Osteocyte (in vitro differentiated cells): ENCODE results near the gene KDM2B. TPM values are rescaled to one million over a fixed set of nuclear protein-coding genes. Genes with fewer than 3 reads are reported as not detected.

Experiments
- DNase-seq: peaks from one replicate; pipeline ENCODE4 v3.0.0; 2021; ENCODE audit warnings: mixed read lengths; ENCODE audit not compliant: unreplicated experiment; ENCODE audit errors: extremely low spot score
- H3K27ac Mint-ChIP-seq: one replicate; pipeline ENCODE4 v1.8.0; 2021; ENCODE audit warnings: mild to moderate bottlenecking, mixed read lengths; ENCODE audit not compliant: unreplicated experiment
- H3K27me3 Mint-ChIP-seq: one replicate; pipeline ENCODE4 v1.8.0; 2021; ENCODE audit warnings: mixed read lengths; ENCODE audit not compliant: unreplicated experiment
- H3K36me3 Mint-ChIP-seq: one replicate; pipeline ENCODE4 v1.8.0; 2021; ENCODE audit warnings: mixed read lengths; ENCODE audit not compliant: unreplicated experiment
- H3K4me1 Mint-ChIP-seq: one replicate; pipeline ENCODE4 v1.8.0; 2021; ENCODE audit warnings: mixed read lengths; ENCODE audit not compliant: unreplicated experiment
- H3K4me3 Mint-ChIP-seq: one replicate; pipeline ENCODE4 v1.8.0; 2021; ENCODE audit warnings: mild to moderate bottlenecking, moderate library complexity, mixed read lengths; ENCODE audit not compliant: unreplicated experiment
- H3K9me3 Mint-ChIP-seq: one replicate; pipeline ENCODE4 v1.8.0; 2021; ENCODE audit warnings: mixed read lengths; ENCODE audit not compliant: unreplicated experiment
- CTCF ChIP-seq: fragments of 200-600 bp; sonication (generic); IDR thresholded peaks from 2 replicates; pipeline ENCODE4 v1.5.0; 2021; ENCODE audit warnings: antibody characterized with exemption, mild to moderate bottlenecking, moderate library complexity
- total RNA-seq: library from RNA; stranded (reverse); gene quantifications from 2 replicates; pipeline ENCODE4 v1.2.1, GENCODE V29; 2021

Gene KDM2B
- total RNA-seq, 1 donor from 2014 or later, result 31.9 TPM

GRCh38 chr12:121575051-121575450 is 5.8 kb downstream of the KDM2B start:
- Mint-ChIP-seq H3K4me3 (no peak overlapping the region), H3K27me3 (no peaks in the 10 kb centered on the region), H3K9me3 (no peaks in the 10 kb centered on the region), H3K27ac (no peak overlapping the region), H3K36me3 (peaks cover 22% of the 10 kb centered on the region), H3K4me1 (peaks cover 35% of the 10 kb centered on the region)
- TF ChIP-seq CTCF, result no peak
- DNase-seq, result no peak

GRCh38 chr12:121574025-121574424 is 6.8 kb downstream of the KDM2B start:
- DNase-seq, result no peak
- H3K27ac Mint-ChIP-seq, result peak overlapping the region; percentile 34
- no peak for TF ChIP-seq CTCF
- peaks cover 22% of the 10 kb centered on the region for H3K36me3 Mint-ChIP-seq
- no peak overlapping the region for H3K4me3 Mint-ChIP-seq
- no peaks in the 10 kb centered on the region for H3K27me3 Mint-ChIP-seq
- H3K9me3 Mint-ChIP-seq, result no peaks in the 10 kb centered on the region
- peaks cover 32% of the 10 kb centered on the region for H3K4me1 Mint-ChIP-seq

GRCh38 chr12:121571920-121572319 is 8.9 kb downstream of the KDM2B start:
- no peaks in the 10 kb centered on the region for H3K27me3 Mint-ChIP-seq
- DNase-seq, result no peak
- H3K9me3 Mint-ChIP-seq, result no peaks in the 10 kb centered on the region
- peaks cover 22% of the 10 kb centered on the region for H3K36me3 Mint-ChIP-seq
- no peak overlapping the region for H3K27ac Mint-ChIP-seq
- no peak overlapping the region for H3K4me3 Mint-ChIP-seq
- H3K4me1 Mint-ChIP-seq, result peaks cover 17% of the 10 kb centered on the region
- TF ChIP-seq CTCF, result no peak

DNA sequence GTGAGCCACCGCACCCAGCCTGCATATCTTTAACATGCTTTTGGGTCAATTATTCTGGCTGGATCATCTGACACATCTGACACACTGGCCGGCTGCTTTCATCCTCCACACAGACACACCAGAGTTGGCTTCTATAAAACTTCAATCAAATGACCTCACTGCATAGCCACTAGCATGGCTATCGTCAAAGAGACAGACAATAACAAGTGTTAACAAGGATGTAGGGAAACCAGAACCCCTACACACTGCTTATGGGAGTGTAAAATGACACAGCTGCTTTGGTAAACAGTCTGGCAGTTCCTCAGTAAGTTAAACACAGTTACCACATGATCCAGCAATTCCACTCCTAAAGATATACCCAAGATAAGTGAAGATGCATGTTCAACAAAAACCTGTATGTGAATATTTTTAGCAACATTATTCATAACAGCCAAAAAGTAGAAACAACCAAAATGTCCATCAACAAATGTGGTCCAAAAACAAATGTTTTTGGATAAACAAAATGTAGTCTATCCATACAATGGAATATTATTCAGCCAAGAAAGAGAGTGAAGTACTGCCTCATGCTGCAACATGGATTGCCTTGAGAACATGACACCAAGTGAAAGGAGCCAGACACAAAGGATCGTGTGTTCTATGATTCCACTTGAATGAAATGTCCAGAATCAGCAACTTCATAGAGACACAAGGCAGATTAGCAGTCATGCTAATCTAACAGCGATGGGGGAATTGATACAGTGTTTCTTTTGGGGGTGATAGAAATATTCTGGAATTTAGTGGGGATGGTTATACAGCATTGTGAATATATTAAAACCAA is 10.1 kb downstream of the KDM2B start:
- TF ChIP-seq CTCF, result no peak
- H3K4me3 Mint-ChIP-seq, result no peak overlapping the region
- H3K4me1 Mint-ChIP-seq, result peaks cover 4% of the 10 kb centered on the region
- DNase-seq, result no peak
- H3K36me3 Mint-ChIP-seq, result peaks cover 21% of the 10 kb centered on the region
- H3K9me3 Mint-ChIP-seq, result no peaks in the 10 kb centered on the region
- no peak overlapping the region for H3K27ac Mint-ChIP-seq
- no peaks in the 10 kb centered on the region for H3K27me3 Mint-ChIP-seq

GRCh38 chr12:121568971-121569751 is 11.7 kb downstream of the KDM2B start:
- DNase-seq, result no peak
- Mint-ChIP-seq H3K9me3 (no peaks in the 10 kb centered on the region), H3K4me3 (no peak overlapping the region), H3K36me3 (peaks cover 14% of the 10 kb centered on the region), H3K4me1 (peaks cover 5% of the 10 kb centered on the region), H3K27me3 (no peaks in the 10 kb centered on the region), H3K27ac (peak overlapping the region; percentile 18)
- no peak for TF ChIP-seq CTCF
